Smooth muscle cell (in vitro differentiated cells): ENCODE measurements around the gene MYRFL. TPM values are rescaled to one million over a fixed set of nuclear protein-coding genes. Genes with fewer than 3 reads are reported as not detected.

Source experiments
- DNase-seq: peaks from one replicate; lab custom pipeline; 2025; ENCODE audit not compliant: unreplicated experiment; lab: John Stamatoyannopoulos, UW
- H2AFZ ChIP-seq: fragments of 200-600 bp; sonication (generic); 2 replicates; pipeline ENCODE4 v1.6.0; 2016; ENCODE audit warnings: antibody characterized with exemption, low read depth, mild to moderate bottlenecking
- H3F3A ChIP-seq: fragments of 200-600 bp; sonication (generic); 2 replicates; pipeline ENCODE4 v1.6.0; 2017; ENCODE audit warnings: antibody characterized with exemption, low read depth
- H3K27ac ChIP-seq: fragments of 200-600 bp; sonication (generic); 2 replicates; pipeline ENCODE4 v1.5.1; 2016; ENCODE audit warnings: low read depth, mild to moderate bottlenecking
- H3K27me3 ChIP-seq: fragments of 200-600 bp; sonication (generic); 2 replicates; pipeline ENCODE4 v1.6.1; 2016; ENCODE audit warnings: low read depth, mild to moderate bottlenecking
- H3K36me3 ChIP-seq: fragments of 200-600 bp; sonication (generic); 2 replicates; pipeline ENCODE4 v1.5.1; 2016; ENCODE audit warnings: low read depth
- H3K4me1 ChIP-seq: fragments of 200-600 bp; sonication (generic); 2 replicates; pipeline ENCODE4 v1.5.1; 2016; ENCODE audit warnings: low read depth
- H3K4me2 ChIP-seq: fragments of 200-600 bp; sonication (generic); 2 replicates; pipeline ENCODE4 v1.6.0; 2016; ENCODE audit warnings: mild to moderate bottlenecking
- H3K4me3 ChIP-seq: fragments of 200-600 bp; sonication (generic); 2 replicates; pipeline ENCODE4 v1.5.1; 2016; ENCODE audit warnings: mild to moderate bottlenecking
- H3K79me2 ChIP-seq: fragments of 200-600 bp; sonication (generic); 2 replicates; pipeline ENCODE4 v1.6.0; 2016; ENCODE audit warnings: low read depth, mild to moderate bottlenecking
- H3K9ac ChIP-seq: fragments of 200-600 bp; sonication (generic); 2 replicates; pipeline ENCODE4 v1.6.0; 2016; ENCODE audit warnings: low read depth
- H3K9me3 ChIP-seq: fragments of 200-600 bp; sonication (generic); replicated peaks from 2 replicates; pipeline ENCODE4 v1.5.1; 2016; ENCODE audit warnings: low read depth
- H4K20me1 ChIP-seq: fragments of 200-600 bp; sonication (generic); 2 replicates; pipeline ENCODE4 v1.6.0; 2016; ENCODE audit warnings: low read depth
- WGBS: methylation state at CpG from one replicate; pipeline ENCODE4 v1.1.7; 2016; ENCODE audit warnings: low lambda C conversion rate; 5-methylcytosine and 5-hydroxymethylcytosine counted together
- polyA plus RNA-seq: library from polyadenylated mRNA; unstranded; fragments of >200 nt; fragmentation: Nextera tagmentation; extraction: Ambion mirVana; gene quantifications from 2 replicates; pipeline ENCODE4 v1.2.1, GENCODE V29; 2016
- total RNA-seq: library from RNA; depleted of rRNA; stranded (reverse); fragments of >200 nt; gene quantifications from 2 replicates; pipeline ENCODE4 v1.2.3, GENCODE V29; 2014
- TF ChIP-seq, protein P1 (sequence below): fragments of 200-600 bp; sonication (generic); IDR thresholded peaks from 2 replicates; pipeline ENCODE4 v1.5.1; 2017; ENCODE audit warnings: borderline replicate concordance, mild to moderate bottlenecking, antibody characterized with exemption; ENCODE audit not compliant: insufficient read depth, poor library complexity, severe bottlenecking

Gene MYRFL
- total and polyA plus RNA-seq, 2 experiments from 2014 or later, result not detected

DNA sequence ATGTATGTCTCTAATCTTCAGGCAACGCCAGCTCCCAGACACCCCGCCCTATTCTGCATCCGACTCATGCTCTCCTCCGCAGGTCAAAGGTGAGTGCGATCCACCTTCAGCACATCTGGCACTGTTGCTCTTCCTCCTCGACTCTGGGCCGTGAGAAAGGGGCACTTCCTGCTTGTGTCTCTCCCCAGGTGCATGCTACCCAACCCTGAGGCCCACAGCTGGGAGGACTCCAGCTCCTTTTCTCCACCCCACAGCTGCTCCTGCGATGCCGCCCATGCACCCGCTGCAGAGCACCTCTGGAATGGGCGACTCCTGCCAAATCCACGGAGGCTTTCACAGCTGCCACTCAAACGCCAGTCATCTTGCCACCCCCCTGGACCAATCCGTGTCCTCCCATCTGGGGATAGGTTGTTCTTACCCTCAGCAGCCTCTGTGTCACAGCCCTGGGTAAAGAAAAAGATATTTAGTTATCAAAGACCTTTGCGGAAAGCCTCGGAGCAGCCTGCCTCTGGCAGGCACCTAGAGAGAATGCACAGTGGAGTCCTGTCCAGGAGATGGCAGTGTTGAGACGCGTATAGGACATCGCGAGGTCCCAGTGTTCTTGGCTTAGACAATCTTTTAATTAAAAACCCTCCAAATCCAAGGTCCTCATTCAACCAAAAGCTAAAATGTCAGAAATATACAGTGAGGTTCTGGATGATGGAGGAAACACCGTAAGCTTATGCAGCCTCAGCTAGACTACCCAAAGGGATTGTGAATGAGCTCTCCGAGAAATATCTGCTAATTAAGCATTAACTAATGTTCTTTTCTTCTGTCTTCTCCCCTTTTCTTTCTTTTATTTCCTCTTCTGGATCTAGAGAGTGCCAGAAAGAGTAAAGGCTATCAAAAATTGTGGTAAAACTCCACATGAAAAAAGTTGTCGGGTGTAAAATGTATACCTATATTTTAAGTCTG lies 54.3 kb downstream of the MYRFL start:
- WGBS, result 45% methylated on average over 23 of the region's 23 CpGs
- no peaks in the 10 kb centered on the region for H3K9me3 ChIP-seq
- H3K4me1 ChIP-seq, result peaks cover 4% of the 10 kb centered on the region
- no peak overlapping the region for H3K4me3 ChIP-seq
- peak overlapping the region; percentile 69 for H2AFZ ChIP-seq
- H3K27ac ChIP-seq, result no peak overlapping the region
- H3K4me2 ChIP-seq, result peak overlapping the region; percentile 68
- H3F3A ChIP-seq, result no peaks in the 10 kb centered on the region
- H4K20me1 ChIP-seq, result no peaks in the 10 kb centered on the region
- H3K27me3 ChIP-seq, result no peaks in the 10 kb centered on the region
- H3K9ac ChIP-seq, result no peak overlapping the region
- no peaks in the 10 kb centered on the region for H3K36me3 ChIP-seq
- peak; percentile 14 for DNase-seq
- TF ChIP-seq, protein P1, sequence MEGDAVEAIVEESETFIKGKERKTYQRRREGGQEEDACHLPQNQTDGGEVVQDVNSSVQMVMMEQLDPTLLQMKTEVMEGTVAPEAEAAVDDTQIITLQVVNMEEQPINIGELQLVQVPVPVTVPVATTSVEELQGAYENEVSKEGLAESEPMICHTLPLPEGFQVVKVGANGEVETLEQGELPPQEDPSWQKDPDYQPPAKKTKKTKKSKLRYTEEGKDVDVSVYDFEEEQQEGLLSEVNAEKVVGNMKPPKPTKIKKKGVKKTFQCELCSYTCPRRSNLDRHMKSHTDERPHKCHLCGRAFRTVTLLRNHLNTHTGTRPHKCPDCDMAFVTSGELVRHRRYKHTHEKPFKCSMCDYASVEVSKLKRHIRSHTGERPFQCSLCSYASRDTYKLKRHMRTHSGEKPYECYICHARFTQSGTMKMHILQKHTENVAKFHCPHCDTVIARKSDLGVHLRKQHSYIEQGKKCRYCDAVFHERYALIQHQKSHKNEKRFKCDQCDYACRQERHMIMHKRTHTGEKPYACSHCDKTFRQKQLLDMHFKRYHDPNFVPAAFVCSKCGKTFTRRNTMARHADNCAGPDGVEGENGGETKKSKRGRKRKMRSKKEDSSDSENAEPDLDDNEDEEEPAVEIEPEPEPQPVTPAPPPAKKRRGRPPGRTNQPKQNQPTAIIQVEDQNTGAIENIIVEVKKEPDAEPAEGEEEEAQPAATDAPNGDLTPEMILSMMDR, result peak; percentile 93
- H3K79me2 ChIP-seq, result no peaks in the 10 kb centered on the region

DNA sequence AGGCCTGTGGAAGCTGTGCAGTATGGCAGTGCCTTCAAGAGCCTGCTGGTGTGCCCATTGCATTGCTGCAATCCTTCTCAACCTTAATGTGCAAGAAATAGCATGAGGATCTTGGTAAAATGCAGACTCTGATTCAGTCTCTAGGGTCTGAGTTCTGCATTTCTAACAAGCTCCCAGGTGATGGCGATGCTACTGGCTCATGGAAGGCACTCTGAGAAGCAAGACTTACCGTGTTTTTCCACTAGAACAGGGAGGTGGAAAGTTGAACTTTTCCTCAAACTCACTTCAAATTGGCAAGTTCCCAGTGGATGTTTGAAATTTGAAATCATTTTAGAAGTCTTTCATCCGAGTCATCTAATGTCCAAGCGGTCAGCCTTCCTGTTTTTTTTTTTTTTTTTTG lies 55.5 kb downstream of the MYRFL start:
- TF ChIP-seq, protein P1, result no peak
- Histone ChIP-seq H4K20me1 (no peaks in the 10 kb centered on the region), H3K4me3 (no peak overlapping the region), H3K9me3 (no peaks in the 10 kb centered on the region), H2AFZ (no peak overlapping the region), H3K9ac (no peak overlapping the region), H3K4me1 (no peaks in the 10 kb centered on the region), H3K79me2 (no peaks in the 10 kb centered on the region), H3F3A (no peaks in the 10 kb centered on the region), H3K36me3 (no peaks in the 10 kb centered on the region), H3K4me2 (no peak overlapping the region), H3K27ac (no peak overlapping the region), H3K27me3 (no peaks in the 10 kb centered on the region)
- no peak for DNase-seq
- WGBS, result 82% methylated on average over 4 of the region's 4 CpGs

DNA sequence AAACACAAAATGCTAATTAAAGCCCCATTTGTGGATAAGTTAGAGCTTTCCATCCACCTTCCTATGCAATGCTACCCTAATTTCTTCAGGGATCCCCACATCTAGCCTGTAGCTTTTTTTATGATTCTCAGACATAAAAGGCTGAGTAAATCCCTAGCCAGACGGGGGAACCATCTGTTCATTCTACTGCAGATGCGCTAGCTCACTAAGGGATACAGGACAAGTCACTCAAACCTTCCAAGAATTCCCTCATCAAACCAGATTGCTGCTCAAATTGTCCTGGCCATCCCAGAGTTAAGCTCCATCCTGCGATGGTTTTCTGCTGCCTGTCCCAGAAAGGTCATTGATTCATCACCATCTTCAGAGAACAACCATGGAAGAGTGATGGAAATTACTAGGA lies 56.7 kb downstream of the MYRFL start:
- H3K9me3 ChIP-seq, result no peaks in the 10 kb centered on the region
- no peaks in the 10 kb centered on the region for H3K27me3 ChIP-seq
- DNase-seq, result no peak
- TF ChIP-seq, protein P1, result no peak
- H3K4me3 ChIP-seq, result no peak overlapping the region
- no peak overlapping the region for H3K9ac ChIP-seq
- H3K79me2 ChIP-seq, result no peaks in the 10 kb centered on the region
- H3K4me2 ChIP-seq, result no peak overlapping the region
- no peaks in the 10 kb centered on the region for H3K36me3 ChIP-seq
- no peak overlapping the region for H3K27ac ChIP-seq
- H2AFZ ChIP-seq, result no peak overlapping the region
- 80% methylated on average over 3 of the region's 3 CpGs for WGBS
- no peaks in the 10 kb centered on the region for H3K4me1 ChIP-seq
- no peaks in the 10 kb centered on the region for H3F3A ChIP-seq
- no peaks in the 10 kb centered on the region for H4K20me1 ChIP-seq
